ENCODE measurements around the gene TESK2. TPM values are rescaled to one million over a fixed set of nuclear protein-coding genes. Genes with fewer than 3 reads are reported as not detected.

The TESK2 gene
- total and polyA plus RNA-seq, 2 of the 8 experiments (the other 6 are each of a cell fraction or from before 2014, with no cell fraction given), result 10.8 to 12.6 TPM

DNA sequence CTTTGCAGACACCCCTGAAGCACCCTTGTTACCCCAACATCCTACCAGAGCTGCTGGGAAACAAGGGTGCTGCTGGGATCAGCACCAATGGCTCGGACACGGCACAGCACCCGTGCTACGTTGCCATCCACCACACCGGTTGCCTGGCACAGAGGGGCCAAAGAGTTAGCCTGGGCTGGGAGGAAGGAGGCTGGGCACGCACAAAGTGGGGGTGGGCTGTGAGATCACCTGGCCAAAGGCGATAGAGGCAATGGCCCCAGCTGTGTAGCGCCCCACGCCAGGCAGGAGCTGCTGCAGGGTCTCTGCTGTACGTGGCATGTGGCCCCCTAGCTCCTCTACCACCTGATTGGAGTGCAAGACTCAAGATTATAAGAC, 158.6 kb downstream of the TESK2 start:
- CTCF ChIA-PET (ENCODE audit: partially characterized antibody), result interaction anchor here (0.8 to 1.8 kb wide), 4 partner anchors 11 to 161 kb away, joined by 3 to 6 read pairs (median 3); no protein-coding TSS in a partner anchor
- TF ChIP-seq KDM1A (IDR thresholded peaks at IDR 0.05; ENCODE audit: borderline replicate concordance, low read length), result no peak
- no peak for TF ChIP-seq RBBP5 (IDR thresholded peaks at IDR 0.05; ENCODE audit: borderline replicate concordance, low read depth, low read length)
- TF ChIP-seq BCL11A (IDR thresholded peaks at IDR 0.05; ENCODE audit: low read depth in 2 of 2, low read length in 2 of 2), result no peak
- TF ChIP-seq GTF2F1 (IDR thresholded peaks at IDR 0.05; ENCODE audit: borderline replicate concordance, low read depth, low read length), result no peak
- no peak for TF ChIP-seq MAFK (IDR thresholded peaks at IDR 0.05; ENCODE audit: low read depth, low read length)
- Histone ChIP-seq H3K4ac (replicated peaks; ENCODE audit: insufficient read length, low read depth, low read length) (no peak overlapping the region), H3K79me2 (ENCODE audit: control insufficient read depth in 1 of 2, insufficient read depth in 2 of 2, low read length in 2 of 2) (peaks cover under 1 to 20% of the 10 kb centered on the region in 2 experiments; a peak in 3 of 4 replicates), H2BK120ac (replicated peaks; ENCODE audit: low read depth, low read length) (no peak overlapping the region), H2BK12ac (ENCODE audit: low read depth, low read length) (no peak overlapping the region), H4K91ac (replicated peaks; ENCODE audit: insufficient read length, low read length) (no peak overlapping the region), H4K20me1 (replicated peaks in 1 of 2; ENCODE audit: control insufficient read depth in 1 of 2, insufficient read depth in 2 of 2, low read length in 2 of 2) (peaks cover 0 to 2% of the 10 kb centered on the region in 2 experiments), H4K5ac (ENCODE audit: insufficient read length, low read depth, low read length) (no peak overlapping the region), H3K14ac (ENCODE audit: insufficient read length) (no peak overlapping the region), H2BK15ac (ENCODE audit: low read length) (no peak overlapping the region), H2AFZ (ENCODE audit: low read length) (no peak overlapping the region), H3K4me3 (ENCODE audit: extremely low read depth in 1 of 4, insufficient read depth in 2 of 4, low read depth in 3 of 4, low read length in 4 of 4) (no peak overlapping the region), H2BK20ac (ENCODE audit: low read length) (no peak overlapping the region), H3K9me3 (ENCODE audit: insufficient read depth in 2 of 2, low read depth in 1 of 2, low read length in 1 of 2) (no peaks in the 10 kb centered on the region), H3K27ac (ENCODE audit: low read depth, low read length) (no peak overlapping the region), H3K23me2 (ENCODE audit: low read depth, low read length) (peaks cover 7% of the 10 kb centered on the region; the same call in 1 of the 2 replicates), H2AK5ac (ENCODE audit: low read depth, low read length) (no peak overlapping the region), H3K4me2 (ENCODE audit: insufficient read depth in 1 of 2, low read depth in 2 of 2, low read length in 2 of 2) (no peak overlapping the region), H3K36me3 (ENCODE audit: control insufficient read depth in 2 of 4, insufficient read depth in 4 of 4, low read length in 3 of 4) (peaks cover 8 to 46% (median 25%) of the 10 kb centered on the region in 4 experiments; a peak in 5 of 8 replicates), H3K18ac (ENCODE audit: extremely low read depth, low read length) (no peak overlapping the region), H3K4me1 (replicated peaks in 1 of 4; ENCODE audit: control insufficient read depth in 3 of 4, insufficient read depth in 4 of 4, low read length in 3 of 4) (peaks cover 4 to 16% (median 6%) of the 10 kb centered on the region in 4 experiments; a peak in 6 of 7 replicates), H3K9ac (replicated peaks in 1 of 4; ENCODE audit: extremely low read depth in 1 of 4, low read depth in 3 of 4, low read length in 3 of 4) (no peak overlapping the region), H3K56ac (replicated peaks; ENCODE audit: insufficient read length, low read depth, low read length) (no peak overlapping the region), H2BK5ac (ENCODE audit: low read depth, low read length) (no peak overlapping the region), H3K27me3 (replicated peaks in 1 of 4; ENCODE audit: control insufficient read depth in 3 of 4, extremely low read depth in 1 of 4, insufficient read depth in 3 of 4, low read length in 3 of 4) (no peaks in the 10 kb centered on the region), H3K79me1 (ENCODE audit: low read depth, low read length) (peaks cover 10% of the 10 kb centered on the region), H4K8ac (ENCODE audit: extremely low read depth, insufficient read depth, low read length) (no peak overlapping the region), H3K23ac (ENCODE audit: insufficient read length) (no peak overlapping the region)
- POLR2A ChIA-PET (ENCODE audit: partially characterized antibody), result interaction anchor here (0.6 to 21.4 kb wide), 5 partner anchors 8 to 219 kb away, joined by 3 to 472 read pairs (median 194); partner anchors contain the start of genes AKR1A1, HPDL, MUTYH and TOE1
- WGBS, 2 experiments (ENCODE audit: extremely low coverage in 1 of 2, insufficient coverage in 1 of 2, insufficient read length in 1 of 2, insufficient replicate concordance in 2 of 2, low coverage in 1 of 2, low lambda C conversion rate in 2 of 2, missing lambda C conversion rate in 1 of 2), result 95% methylated on average over 10 of the region's 10 CpGs; no CpG with 5 or more reads in 1 of the 2 experiments
- DNase-seq (ENCODE audit: low read depth in 1 of 2, low spot score in 2 of 2), result no peak
- no peak for FAIRE-seq
